NCI-H2081 (cell line): ENCODE results near the gene XIST.
"Not testable (repeated sequence)": the region's sequence is repeated elsewhere in the genome, so short reads cannot be mapped to it uniquely, and the experiment has no call there.

Experiments used
- DNase-seq, 2 experiments: peaks; one replicate each; lab custom pipeline; 2025; lab: John Stamatoyannopoulos, UW

The XIST gene

GRCh38 chrX:73839152-73839551 lies 13.4 kb downstream of the XIST start:
- DNase-seq, result no peak

- no peak for DNase-seq
Observed at GRCh38 chrX:73838123-73838522, 14.4 kb downstream of the XIST start.

- DNase-seq, result no peak
Observed at GRCh38 chrX:73836956-73837477, 15.5 kb downstream of the XIST start.

- DNase-seq, result no peak
Observed at GRCh38 chrX:73834219-73834618, 18.3 kb downstream of the XIST start.

GRCh38 chrX:73832319-73832718 lies 20.2 kb downstream of the XIST start:
- no peak for DNase-seq

- no peak for DNase-seq
Observed at GRCh38 chrX:73831500-73831899, 21.0 kb downstream of the XIST start.

GRCh38 chrX:73830489-73831414 lies 21.8 kb downstream of the XIST start:
- DNase-seq, result no peak

- no peak for DNase-seq
Observed at GRCh38 chrX:73829890-73830466, 22.5 kb downstream of the XIST start.

- DNase-seq, result no peak
Observed at GRCh38 chrX:73828080-73828720, 24.3 kb downstream of the XIST start.

- DNase-seq, result no peak
Observed at GRCh38 chrX:73827406-73827805, 25.1 kb downstream of the XIST start.

GRCh38 chrX:73826996-73827395 lies 25.5 kb downstream of the XIST start:
- no peak for DNase-seq

GRCh38 chrX:73825569-73825968 lies 26.9 kb downstream of the XIST start:
- DNase-seq, result no peak

- no peak for DNase-seq
Observed at GRCh38 chrX:73823473-73824004, 29.0 kb downstream of the XIST start.

- DNase-seq, result no peak
Observed at GRCh38 chrX:73822775-73823174, 29.7 kb downstream of the XIST start.

GRCh38 chrX:73821921-73822559 lies 30.5 kb downstream of the XIST start:
- DNase-seq, result no peak

- not testable (repeated sequence) for DNase-seq
Observed at GRCh38 chrX:73819864-73820558, 32.5 kb downstream of the XIST start.

GRCh38 chrX:73818200-73819116 lies 34.1 kb downstream of the XIST start:
- DNase-seq, result no peak

GRCh38 chrX:73817393-73818199 lies 34.9 kb downstream of the XIST start:
- DNase-seq, result no peak

- DNase-seq, result no peak
Observed at GRCh38 chrX:73812256-73812655, 40.3 kb downstream of the XIST start.
